GM21447 (cell line): ENCODE measurements around the gene GALNT15.

Experiments
- ATAC-seq: cut with Tn5 transposase; IDR thresholded peaks from one replicate; pipeline ENCODE4 v1.9.1; 2021; ENCODE audit not compliant: unreplicated experiment

GALNT15 gene

GRCh38 chr3:16150285-16150684 lies 24.2 kb upstream of the GALNT15 start:
- ATAC-seq, result no peak

- ATAC-seq, result no peak
These were observed 23.4 kb upstream of the GALNT15 start for GRCh38 chr3:16151109-16151508.

- ATAC-seq, result no peak
These were observed 6.3 kb upstream of the GALNT15 start for GRCh38 chr3:16168211-16168610.

GRCh38 chr3:16171009-16171408 lies 3.5 kb upstream of the GALNT15 start:
- no peak for ATAC-seq

GRCh38 chr3:16171825-16172224 lies 2.7 kb upstream of the GALNT15 start:
- ATAC-seq, result no peak

GRCh38 chr3:16173283-16174025 lies 1.0 kb upstream of the GALNT15 start:
- ATAC-seq, result no peak

GRCh38 chr3:16174026-16174355 lies 489 bp upstream of the GALNT15 start:
- no peak for ATAC-seq

GRCh38 chr3:16174976-16175901 lies 759 bp downstream of the GALNT15 start:
- ATAC-seq, result no peak

GRCh38 chr3:16176391-16177030 lies 2.0 kb downstream of the GALNT15 start:
- ATAC-seq, result no peak

- no peak for ATAC-seq
These were observed 2.9 kb downstream of the GALNT15 start for GRCh38 chr3:16177382-16177781.

GRCh38 chr3:16177962-16178627 lies 3.6 kb downstream of the GALNT15 start:
- peak; percentile 48 for ATAC-seq

GRCh38 chr3:16178628-16178988 lies 4.1 kb downstream of the GALNT15 start:
- no peak for ATAC-seq

GRCh38 chr3:16179261-16179660 lies 4.8 kb downstream of the GALNT15 start:
- ATAC-seq, result no peak

- no peak for ATAC-seq
These were observed 5.6 kb downstream of the GALNT15 start for GRCh38 chr3:16179771-16180736.

GRCh38 chr3:16180737-16181134 lies 6.3 kb downstream of the GALNT15 start:
- no peak for ATAC-seq

- ATAC-seq, result no peak
These were observed 6.9 kb downstream of the GALNT15 start for GRCh38 chr3:16181361-16181760.

- no peak for ATAC-seq
These were observed 7.7 kb downstream of the GALNT15 start for GRCh38 chr3:16182183-16182582.

- ATAC-seq, result no peak
These were observed 8.1 kb downstream of the GALNT15 start for GRCh38 chr3:16182612-16183011.

- ATAC-seq, result no peak
These were observed 8.6 kb downstream of the GALNT15 start for GRCh38 chr3:16183082-16183481.

GRCh38 chr3:16183601-16184270 lies 9.3 kb downstream of the GALNT15 start:
- ATAC-seq, result no peak
